C1 segment of cervical spinal cord (tissue), 14 donors: ENCODE data around the gene RRN3.
"Not testable (repeated sequence)": the region's sequence is repeated elsewhere in the genome, so short reads cannot be mapped to it uniquely, and the experiment has no call there.

Source experiments
- DNase-seq, 14 donors: peaks; one replicate each; lab custom pipeline; 2025; lab: John Stamatoyannopoulos, UW

Gene RRN3

DNA sequence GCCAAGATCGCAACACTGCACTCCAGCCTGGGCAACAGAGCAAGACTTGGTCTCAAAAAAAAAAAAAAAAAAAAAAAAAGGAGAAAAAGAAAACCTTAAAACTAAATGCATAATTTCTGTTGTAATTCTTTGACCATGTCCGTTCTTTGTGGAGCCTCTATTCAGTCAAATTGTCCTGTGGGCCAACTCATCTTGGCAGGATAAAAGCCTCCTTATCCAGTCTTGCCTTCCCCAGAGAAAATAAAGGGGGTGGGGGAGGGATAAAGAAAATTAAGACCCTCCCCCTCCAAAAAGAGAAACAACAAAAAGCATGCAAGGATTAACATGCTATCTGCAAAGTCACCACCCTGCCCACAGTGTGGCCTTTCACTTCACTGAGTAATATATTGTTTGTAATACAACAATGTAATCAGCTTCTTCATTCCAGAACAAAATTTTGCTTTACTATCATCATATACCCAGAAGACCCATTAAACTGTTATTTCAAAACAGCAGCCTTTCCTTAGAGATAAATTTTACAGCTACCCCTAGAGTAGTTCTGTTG is 5.4 kb upstream of the RRN3 start:
- DNase-seq: not testable (repeated sequence)

DNA sequence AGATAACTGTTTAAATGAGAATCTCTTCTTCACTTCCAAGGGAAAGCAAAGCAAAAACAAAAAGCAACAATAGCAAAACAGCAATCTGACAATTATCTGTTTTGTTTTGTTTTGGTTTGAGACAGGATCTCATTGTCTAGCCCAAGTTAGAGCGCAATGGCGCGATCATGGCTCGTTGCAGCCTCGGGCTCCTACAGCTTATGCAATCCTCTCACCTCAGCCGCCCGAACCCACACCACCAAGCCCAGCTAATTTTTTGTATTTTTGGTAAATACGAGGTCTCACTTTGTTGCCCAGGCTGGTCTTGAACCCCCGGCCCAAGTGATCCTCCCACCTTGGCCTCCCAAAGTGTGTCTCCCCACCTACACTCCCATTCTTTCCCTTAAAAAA is 2.5 kb upstream of the RRN3 start:
- not testable (repeated sequence) for DNase-seq

DNA sequence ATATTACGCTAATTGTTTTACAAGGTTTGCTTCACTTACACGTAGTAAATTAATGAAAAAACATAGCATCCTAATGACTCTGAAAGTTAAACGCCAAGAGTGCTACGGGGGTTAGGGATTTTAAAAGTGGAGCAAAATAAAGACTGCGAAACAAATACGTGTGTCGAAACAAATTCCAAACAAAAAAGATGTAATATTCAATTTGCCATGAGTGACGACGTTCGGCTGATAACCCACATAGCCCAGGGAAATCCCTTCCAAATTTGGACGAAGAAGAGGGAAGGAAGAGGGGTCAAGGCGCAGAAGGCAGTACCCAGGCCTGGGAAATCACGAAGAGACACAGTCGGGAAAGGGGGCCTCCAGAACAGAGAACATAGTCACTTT is 509 bp downstream of the RRN3 start:
- not testable (repeated sequence) for DNase-seq

DNA sequence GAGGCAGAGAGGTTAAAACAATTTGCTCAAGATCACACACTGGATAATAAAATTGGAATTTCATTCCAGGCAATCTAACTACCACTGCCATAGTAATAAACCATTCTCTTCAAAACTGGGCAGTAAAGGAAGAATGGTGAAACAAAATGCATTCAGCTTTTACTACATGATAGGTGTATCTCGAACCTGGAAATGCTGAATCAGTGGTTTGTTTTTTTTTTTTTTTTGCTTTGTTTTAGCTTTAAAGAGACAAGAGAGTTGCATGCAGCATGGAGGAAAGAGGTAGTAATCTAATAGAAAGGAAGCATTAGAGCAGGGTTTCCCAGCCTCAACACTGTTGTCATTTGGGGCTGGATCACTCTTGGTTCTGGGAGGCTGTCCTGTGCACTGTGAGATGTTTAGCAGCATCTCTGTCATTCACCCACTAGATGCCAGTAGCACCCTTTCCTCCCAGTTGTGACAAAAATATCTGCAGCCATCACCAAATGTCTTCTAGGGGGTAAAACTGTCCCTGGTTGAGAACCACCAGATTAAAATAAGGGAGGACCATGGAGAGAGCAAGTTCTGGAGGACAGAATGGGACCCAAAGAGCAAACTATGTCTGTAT is 3.3 kb downstream of the RRN3 start:
- not testable (repeated sequence) for DNase-seq

DNA sequence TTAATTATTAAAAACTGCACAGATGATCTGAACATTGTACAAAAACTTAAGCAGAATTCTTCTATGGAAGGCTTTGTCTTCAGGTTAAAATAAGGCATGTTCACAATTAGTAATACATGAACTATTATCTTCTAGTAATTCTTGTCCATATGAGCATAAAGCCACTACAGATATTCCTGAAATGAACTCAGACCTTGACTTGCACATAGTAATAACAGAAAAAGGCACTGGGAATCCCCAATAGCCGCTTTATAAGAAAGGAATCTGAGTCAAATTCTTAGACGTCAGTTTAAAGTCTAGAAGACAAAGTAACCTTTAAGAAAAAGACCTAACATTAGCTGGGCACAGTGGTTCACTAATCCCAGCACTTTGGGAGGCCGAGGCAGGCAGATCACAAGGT is 11.3 kb downstream of the RRN3 start:
- not testable (repeated sequence) for DNase-seq

DNA sequence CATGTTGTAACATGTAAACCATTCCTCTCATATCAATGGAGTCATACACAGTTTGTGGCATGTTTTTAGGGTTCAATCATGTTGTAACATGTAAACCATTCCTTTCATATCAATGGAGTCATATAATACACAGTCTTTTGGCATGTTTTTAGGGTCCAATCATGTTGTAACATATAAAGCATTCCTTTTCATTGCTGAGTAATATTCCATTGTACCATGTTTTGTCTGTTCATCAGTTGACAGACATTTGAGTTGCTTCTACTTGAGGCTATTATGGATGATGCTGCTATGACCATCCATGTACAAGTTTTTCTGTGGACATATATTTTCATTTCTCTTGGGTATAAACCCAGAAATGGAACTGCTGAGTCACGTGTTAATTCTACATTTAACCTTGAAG is 13.2 kb downstream of the RRN3 start:
- DNase-seq: not testable (repeated sequence)

DNA sequence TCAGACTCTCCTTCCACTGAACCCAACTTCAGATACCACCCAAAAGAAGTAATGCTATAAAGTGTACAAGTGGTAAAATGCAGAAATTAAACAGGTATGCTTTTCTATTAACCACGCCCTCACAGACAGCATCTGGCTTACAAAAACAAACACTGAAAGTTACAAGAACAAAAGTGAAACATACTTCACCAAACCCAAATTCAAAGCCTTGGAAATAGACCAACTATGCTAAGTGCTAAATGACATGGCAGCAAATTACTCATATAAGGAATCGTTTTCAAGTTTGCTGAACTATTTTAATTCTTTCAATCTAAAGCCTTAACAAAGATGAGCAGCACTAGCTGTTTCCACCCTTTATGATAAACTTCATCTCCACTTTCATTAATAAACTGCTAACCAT is 17.9 kb downstream of the RRN3 start:
- not testable (repeated sequence) for DNase-seq

DNA sequence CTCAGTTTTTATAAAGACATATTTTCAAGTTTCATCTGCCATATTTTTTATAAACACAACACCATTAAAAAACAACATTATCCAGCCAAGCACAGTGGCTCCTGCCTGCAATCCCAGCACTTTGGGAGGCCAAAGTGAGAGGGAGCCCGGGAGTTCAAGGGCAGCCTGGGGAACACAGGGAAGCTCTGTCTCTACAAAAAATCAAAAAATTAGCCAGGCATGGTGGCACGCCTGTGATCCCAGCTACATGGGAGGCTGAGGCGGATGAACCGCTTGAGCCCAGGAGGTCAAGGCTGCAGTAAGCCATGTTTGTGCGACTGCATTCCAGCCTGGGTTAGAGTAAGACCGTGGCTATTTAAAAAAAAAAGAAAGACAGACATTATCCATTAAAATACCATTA is 21.0 kb downstream of the RRN3 start:
- DNase-seq: no peak

DNA sequence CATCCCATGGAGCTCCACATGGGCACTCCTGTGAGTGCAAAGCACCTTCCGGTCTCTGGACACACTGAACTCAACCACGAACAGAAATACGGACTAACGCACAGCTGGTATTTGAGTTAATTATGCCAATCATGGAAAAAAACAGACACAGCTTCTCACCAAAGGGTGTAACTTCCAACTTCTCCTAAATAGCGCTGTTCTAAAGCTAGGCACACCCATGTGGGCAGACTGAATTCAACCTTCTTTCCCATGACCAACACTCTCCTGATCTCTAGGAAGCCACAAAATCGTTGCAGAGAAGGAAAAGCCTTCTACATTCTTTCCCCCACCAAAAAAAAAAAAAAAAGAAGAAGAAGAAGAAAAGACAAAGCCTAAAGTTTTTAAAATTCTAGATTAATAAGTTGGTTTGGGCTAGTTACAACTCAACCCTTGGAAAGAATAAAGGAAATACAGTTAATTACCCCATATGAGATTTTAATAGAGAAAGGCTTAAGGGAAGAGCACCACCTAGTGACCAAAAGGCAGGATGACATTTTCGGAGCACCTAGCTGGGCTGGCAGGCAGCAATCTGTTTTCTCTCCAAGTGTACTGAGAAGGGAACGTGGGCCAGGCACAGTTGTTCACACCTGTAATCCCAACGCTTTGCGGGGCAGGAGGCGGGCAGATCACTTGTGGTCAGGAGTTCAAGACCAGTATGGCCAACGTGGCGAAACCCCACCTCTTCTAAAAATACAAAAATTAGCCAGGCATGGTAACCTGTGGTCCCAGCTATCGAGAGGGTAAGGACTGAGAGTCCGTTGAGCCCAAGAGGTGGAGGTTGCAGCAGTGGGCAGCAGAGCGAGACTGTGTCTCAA is 21.9 kb downstream of the RRN3 start:
- not testable (repeated sequence) for DNase-seq

DNA sequence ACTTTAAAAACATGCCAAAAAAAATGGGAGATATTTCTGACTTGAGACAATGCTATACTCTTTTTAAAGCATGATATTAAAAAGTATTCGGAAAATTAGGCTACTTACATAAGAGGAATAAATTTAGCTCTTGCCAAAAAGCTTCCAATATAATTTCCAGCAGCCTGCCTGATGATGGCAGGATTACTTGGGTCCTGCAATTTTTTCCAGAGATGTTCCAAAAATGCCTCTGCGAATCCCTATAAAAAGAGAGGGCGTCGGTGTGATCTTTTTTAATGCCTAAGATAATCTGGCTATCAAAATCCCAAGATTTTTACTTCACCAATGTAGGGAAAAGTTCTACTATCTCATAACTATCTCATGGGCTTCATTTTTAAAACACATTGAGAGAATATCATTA is 23.1 kb downstream of the RRN3 start:
- not testable (repeated sequence) for DNase-seq

DNA sequence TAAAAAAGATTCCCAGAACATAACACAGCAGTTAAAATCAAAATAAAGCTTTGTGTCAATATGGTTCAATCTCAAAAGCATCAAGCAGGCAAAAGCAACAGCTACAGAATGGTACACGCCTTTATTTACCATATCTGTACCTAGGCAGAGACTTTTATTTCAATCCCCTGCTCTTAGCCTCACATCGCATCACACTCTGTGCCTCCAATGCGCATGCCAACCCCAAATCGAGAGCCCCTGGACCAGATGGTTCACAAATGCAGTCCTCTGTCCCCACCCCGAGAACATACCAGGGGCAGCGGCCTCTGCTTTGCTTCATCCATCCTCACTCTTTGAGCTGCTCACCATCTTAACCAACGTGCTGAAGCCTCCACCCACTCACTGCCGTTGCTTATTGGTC is 27.4 kb downstream of the RRN3 start:
- DNase-seq: not testable (repeated sequence)

DNA sequence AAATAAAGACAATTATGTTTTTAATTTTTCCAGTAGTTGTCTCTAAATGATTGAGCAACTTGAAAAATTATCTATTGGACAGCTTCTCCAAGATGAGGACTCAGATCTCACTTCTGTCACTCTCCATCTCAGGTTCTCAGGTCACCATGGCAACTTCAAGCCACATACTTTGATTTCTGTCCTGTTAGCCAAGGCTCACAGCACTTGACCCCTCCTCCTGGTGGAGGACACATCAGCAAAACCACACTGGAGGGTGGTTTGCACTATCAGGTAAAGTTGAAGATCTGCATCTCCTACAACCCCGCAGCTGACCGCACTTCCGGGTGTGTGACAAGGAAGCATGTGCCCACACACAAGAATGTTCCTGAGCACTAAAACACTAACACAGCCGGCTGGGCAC is 28.1 kb downstream of the RRN3 start:
- not testable (repeated sequence) for DNase-seq

DNA sequence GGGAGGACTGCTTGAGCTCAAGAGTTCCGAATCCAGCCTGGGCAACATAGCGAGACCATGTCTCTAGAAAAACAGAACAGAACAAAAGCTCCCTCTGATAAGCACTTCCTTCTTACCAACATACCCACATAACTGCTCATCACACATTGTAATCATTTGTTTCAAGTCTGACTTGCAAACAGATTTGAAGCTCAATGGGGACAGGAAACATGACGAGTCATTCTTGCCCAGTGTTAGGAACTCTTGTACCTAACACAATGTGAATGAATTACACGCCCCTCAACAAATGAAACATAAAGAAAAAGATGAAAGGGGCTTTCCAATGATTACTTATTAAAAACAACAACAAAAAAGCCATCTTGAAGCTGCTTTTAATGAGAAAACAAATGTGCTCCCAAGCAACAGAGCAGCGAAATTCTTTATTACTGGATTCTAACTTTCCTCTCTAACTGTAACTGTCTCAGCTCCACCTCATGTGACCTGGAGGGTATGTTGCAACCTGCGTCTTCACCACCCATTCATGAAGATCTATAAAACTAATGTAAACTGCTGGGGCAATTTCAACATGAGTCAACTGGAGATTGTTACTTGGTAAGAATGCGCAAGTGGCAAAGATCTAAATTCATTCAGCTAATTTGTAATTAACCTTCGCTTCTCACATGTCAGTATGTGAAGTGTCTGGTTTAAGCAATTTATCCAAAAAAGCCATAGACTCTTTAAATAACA is 31.8 kb downstream of the RRN3 start:
- not testable (repeated sequence) for DNase-seq

DNA sequence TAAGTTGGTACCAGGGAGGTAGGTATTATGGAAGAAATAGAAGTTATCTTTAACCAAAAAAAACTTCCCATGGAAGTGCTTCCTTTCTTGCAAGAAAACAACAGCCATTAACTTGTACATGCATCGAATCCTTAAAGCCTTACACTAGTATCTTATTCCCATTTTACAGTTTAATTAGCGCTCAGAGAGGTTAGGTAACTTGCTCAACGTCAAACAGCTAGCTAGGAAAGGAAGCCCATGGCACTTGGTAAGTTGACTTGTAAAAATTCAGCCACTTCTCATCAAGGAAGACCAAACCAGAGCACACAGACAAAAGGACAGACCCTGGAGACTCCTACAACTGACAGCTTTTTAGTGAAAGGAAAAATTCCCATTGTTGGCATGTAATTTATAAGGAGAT is 34.7 kb downstream of the RRN3 start:
- DNase-seq: no peak

DNA sequence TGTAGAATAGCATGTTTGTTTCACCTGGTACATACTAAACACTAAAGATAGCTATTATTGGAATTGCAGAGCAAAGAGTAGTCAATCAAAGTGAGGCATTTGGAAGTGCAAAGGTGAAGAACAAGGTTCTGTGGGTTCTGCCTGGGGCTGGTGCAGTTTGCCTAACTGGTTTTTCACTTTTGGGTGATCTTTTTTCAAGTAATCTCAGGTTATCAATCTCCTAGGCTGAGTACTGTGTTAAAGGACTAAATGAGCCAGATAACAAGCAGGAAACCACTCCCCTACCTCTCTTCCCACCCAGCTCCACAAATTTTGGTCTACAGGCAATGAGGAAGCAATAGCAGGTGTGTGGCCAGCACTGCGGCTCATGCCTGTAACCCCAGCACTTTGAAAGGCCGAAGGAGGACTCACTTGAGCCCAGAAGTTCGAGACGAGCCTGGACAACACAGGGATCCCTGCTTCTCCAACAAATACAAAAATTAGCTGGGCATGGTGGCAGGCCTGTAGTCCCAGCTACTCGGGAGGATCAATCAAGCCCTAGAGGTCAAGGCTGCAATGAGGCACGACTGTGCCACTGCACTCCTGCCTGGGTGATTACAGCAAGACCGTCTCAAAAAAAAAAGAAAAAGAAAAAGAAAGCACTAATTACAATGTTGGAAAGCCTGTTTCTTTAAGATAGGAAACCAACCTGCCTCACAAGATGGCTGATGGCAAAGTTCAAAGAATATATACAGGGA is 36.2 kb downstream of the RRN3 start:
- no peak for DNase-seq

DNA sequence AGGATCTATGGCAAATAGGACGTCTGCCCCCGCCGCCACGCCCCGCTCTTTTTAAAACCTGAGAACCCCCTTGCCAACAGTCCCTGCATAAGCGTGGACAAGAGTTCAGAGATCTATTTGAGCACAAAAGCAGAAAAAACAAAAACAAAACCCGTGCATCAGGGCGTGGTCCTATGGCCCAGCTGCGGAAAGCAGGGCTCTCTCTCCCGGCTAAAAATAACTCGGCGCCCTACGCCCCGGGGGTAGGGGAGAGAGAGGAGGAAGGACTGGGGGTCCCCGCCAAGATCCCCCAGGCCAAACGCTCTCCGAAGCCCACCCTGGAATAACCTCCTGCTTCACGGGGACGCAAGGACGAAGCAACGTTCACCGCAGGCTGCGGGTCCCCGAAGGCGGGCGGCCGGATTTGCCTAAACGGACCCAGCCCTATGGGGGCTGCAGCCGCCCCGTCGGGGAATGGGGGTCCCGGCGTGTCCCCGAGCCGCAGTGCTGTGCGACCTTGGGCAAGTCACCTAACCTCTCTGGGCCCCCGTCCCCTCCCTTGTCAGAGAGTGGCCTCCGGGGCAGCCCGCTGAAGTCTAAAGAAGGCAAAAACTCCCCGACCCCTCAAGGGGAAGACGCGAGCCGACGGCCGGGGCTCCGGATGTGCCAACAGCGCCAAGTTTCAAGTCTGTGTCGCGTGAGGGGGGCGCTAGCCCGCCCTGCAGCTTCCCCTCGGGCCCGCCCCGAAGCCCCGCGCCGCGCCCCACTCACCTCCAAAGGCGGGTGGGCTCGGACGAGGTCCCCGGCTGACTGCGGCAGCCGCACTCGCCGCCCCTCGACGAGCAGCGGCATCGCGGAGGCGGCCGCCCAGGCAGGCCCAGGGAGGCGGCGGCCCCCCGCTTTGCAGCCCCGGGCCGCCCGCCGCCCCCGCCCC is 38.7 kb downstream of the RRN3 start:
- peak in 4 of 14 donors; percentile 46 to 75 (median 69) for DNase-seq

DNA sequence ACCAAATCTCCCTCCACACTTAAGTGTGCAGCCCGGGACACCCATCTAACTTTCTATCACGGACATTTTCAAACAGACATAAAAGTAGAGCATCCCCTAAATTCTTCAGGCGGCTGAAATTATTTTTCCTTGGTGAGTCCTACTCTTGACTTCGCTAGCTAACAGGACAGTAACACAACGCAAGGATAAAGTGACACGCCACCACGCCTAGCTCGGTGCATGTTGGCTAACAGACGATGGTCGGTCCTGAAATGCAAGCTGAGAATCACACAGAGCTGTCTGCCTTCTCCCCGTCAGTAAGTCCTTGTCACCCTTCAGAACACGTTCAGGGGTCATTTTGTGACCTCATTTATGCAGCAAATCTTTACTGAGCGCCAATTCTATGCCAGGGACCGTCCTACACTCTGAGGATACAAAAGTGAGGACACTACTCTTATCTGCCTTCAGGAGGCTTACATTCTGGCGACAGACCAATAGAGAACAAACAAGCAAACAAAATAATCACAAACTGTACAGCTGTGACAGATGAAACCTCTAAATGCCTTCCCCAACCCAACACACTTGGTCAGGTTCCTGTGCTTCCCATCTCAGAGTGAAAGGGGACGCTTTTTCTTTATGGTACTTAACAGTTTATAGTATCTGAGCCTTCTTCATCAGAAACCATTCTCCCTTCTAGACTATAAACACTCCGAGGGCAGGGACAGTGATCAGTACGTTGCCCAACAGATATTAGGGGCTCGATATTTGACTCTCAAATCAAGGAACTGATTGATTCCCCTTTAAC is 39.5 kb downstream of the RRN3 start:
- DNase-seq: no peak

DNA sequence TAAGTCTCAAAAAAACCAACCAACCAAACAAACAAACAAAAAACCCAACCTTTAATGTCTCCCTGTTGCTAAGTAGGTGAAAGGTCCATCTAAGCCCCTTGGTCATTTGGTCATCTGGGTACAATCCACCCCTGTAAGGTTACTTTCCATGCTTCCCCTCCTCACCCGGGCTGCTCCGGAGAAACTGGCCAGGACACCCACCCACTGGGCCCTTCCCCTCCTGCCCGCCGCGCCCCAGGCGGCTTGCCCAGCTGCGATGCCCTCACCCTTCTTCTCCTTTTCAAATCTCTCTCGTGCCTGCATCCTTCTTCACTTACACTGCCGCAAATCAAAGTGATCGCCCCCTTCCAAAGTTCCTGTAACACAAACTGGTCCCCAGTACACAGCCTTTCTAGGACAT is 40.2 kb downstream of the RRN3 start:
- no peak for DNase-seq

DNA sequence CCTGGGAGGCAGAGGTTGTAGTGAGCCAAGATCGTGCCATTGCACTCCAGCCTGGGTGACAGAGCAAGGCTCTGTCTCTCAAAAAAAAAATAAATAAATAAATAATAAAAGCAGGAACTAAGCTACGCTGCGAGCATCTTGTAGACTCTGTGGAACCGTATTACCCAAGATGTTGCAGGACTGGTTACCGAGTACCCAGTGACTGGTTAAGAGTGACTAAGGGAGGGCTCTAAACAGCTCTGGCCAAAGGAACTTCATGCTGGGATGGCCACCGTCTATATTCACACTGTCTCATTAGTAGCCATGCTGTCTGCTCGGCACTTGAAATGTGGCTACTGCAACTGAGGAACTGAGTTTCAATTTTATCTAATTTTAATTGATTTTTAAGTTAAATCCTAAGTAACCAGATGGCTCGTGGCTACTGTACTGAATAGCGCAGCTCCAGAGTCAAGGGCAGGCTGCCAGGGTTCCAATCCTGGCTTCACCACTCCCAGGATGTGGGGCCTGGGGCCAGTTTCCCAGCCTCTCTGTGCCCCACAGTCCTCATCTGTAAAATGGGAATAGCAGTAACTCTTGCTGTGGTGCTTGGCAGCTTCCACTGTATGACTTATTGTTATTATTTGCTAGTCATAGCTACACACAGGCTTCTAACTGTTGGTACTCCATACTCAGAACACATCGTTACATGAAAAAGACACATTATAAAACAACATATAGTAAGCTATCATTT is 41.2 kb downstream of the RRN3 start:
- no peak for DNase-seq
